Mucosa of descending colon (tissue), 3 donors: ENCODE measurements around the gene SNAPC2. TPM values are rescaled to one million over a fixed set of nuclear protein-coding genes. Genes with fewer than 3 reads are reported as not detected.
A peak's percentile ranks its signal among the peaks of the same experiment; 100 is the strongest.
"Not testable (repeated sequence)": the region's sequence is repeated elsewhere in the genome, so short reads cannot be mapped to it uniquely, and the experiment has no call there.

Experiments
- ATAC-seq: fragments of 200-7000 bp; cut with Tn5 transposase; one replicate; pipeline ENCODE4 v1.9.1; 2020; ENCODE audit warnings: mild to moderate bottlenecking, moderate library complexity
- DNase-seq, 3 donors: peaks; one replicate each; pipeline ENCODE4 v3.0.0-alpha.2; 2020
- H3K36me3 ChIP-seq: fragments of 200-600 bp; one replicate; pipeline ENCODE4 v1.8.0; 2021; ENCODE audit warnings: low read depth, mild to moderate bottlenecking
- H3K4me1 ChIP-seq: fragments of 200-600 bp; one replicate; pipeline ENCODE4 v1.8.0; 2021; ENCODE audit warnings: low read depth, mild to moderate bottlenecking
- H3K4me3 ChIP-seq: fragments of 200-600 bp; one replicate; pipeline ENCODE4 v1.8.0; 2021; ENCODE audit warnings: mild to moderate bottlenecking
- H3K9me3 ChIP-seq: fragments of 200-600 bp; one replicate; pipeline ENCODE4 v1.8.0; 2021; ENCODE audit warnings: mild to moderate bottlenecking
- intact Hi-C, 2 donors: fragments of 100-400 bp; cut with DNase I in 1 of 2; cut with micrococcal nuclease in 1 of 2; formaldehyde crosslinking; loops; one replicate each; pipeline versions ENCODE4 v1.11.0 to v1.11.1; 2022; cut with DNase I, micrococcal nuclease
- total RNA-seq, 3 donors: library from RNA; stranded (reverse); fragmentation: NEBNext Ultra II Directional in 2 of 3; extraction: Animal tissue kit (Norgen Biotek cat#: 25700) in 2 of 3; gene quantifications; one replicate each; pipeline versions ENCODE4 v1.2.1 to v1.2.4, GENCODE V29; 2021 to 2023
- TF ChIP-seq, protein P1 (sequence below): fragments of 200-600 bp; IDR thresholded peaks from one replicate; pipeline ENCODE4 v1.8.0; 2022; ENCODE audit warnings: antibody characterized with exemption, mild to moderate bottlenecking
- donor health status: DM: no; HTN: no; CAD: no; lungs with moderate emphysema.
- donor health status: DM: no; HTN: no; CAD: no.
- donor health status: DM: no; HTN: yes; CAD: no.

Gene SNAPC2
- total RNA-seq, 3 donors from 2014 or later = 10.7 to 22.1 (median 14.7) TPM

DNA sequence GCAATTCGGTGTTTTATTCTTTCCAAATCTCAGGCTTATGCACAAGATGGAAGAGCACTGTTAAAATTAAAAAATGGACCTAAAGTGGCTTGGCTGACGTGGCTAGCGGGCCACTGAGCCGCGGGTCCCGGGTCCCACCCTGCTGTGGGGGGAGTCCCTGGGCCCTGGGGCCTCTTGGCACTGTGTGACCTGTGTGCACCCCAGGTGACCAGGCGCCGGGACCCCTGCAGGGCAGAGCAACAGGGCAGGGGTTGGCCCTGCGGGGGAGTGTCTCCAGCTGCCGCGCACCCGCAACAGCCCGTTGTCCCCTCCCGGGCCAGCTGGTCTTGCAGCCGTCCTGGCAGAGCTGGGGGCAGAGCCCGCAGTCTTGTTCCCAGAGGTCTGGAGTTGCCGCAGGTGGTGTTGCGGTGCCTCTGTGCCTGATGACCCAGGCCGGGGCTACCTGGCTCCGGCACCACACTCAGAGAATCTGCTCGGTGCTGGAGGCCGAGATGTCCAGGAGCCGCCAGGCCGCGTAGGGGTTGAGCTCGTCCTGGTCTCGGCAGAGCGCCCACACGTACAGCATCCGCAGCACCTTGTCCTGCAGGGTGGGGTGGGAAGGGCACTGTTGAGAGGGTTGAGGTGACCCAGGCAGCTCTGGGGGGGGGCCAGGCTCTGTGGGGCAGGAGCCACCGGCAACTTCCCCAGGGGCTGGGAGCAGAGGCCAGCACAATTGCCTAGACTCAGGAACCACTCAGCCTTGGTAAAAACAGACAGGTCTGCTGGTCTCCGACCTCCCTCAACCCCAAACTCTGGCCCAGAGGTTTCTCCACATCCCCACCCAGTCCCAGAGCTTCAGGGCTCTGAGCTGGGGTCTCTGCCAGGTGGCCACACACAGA lies 6.8 kb downstream of the SNAPC2 start:
- H3K4me1 ChIP-seq = peaks cover 12% of the 10 kb centered on the region
- DNase-seq = peak in 2 of 3 donors; percentile 47 to 61
- no peak overlapping the region for H3K4me3 ChIP-seq
- intact Hi-C loops = no loop called here
- H3K36me3 ChIP-seq = no peaks in the 10 kb centered on the region
- no peaks in the 10 kb centered on the region for H3K9me3 ChIP-seq
- TF ChIP-seq, protein P1, sequence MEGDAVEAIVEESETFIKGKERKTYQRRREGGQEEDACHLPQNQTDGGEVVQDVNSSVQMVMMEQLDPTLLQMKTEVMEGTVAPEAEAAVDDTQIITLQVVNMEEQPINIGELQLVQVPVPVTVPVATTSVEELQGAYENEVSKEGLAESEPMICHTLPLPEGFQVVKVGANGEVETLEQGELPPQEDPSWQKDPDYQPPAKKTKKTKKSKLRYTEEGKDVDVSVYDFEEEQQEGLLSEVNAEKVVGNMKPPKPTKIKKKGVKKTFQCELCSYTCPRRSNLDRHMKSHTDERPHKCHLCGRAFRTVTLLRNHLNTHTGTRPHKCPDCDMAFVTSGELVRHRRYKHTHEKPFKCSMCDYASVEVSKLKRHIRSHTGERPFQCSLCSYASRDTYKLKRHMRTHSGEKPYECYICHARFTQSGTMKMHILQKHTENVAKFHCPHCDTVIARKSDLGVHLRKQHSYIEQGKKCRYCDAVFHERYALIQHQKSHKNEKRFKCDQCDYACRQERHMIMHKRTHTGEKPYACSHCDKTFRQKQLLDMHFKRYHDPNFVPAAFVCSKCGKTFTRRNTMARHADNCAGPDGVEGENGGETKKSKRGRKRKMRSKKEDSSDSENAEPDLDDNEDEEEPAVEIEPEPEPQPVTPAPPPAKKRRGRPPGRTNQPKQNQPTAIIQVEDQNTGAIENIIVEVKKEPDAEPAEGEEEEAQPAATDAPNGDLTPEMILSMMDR = no peak
- ATAC-seq = no peak

DNA sequence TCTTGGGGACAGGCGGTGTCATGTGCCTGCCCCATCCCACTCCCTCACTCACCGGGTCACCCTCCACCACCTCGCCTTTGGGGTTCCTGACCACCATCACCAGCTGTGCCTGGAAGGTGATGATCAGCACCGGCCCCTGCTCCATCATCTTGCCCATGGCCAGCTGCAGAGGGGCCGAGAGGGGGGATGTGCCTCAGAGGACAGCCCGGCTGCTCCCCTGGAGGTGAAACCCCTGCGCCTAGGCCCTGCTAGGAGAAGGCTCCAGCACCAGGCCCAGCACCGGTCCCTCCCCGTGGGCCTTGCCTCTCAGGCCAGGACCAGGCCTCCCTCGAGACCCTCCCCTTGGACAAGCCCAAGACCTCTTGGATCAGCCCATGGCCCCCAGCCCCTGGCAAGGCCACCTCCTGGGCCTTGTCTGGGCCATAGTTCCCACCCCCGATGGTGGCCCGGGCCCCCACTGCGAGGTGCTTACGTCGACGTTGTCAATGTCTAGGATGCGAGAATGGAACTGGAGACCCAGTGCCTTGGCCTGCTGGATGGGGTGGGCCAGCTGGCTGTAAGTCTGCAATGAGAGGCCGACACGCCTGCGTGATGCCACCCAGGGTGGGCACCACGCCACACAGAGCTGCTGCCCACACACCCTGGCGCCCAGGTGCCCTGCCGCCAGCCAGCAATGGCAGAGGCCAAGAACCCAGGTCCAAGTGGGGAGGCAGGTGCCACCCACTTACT lies 7.6 kb downstream of the SNAPC2 start:
- Histone ChIP-seq H3K9me3 (no peaks in the 10 kb centered on the region), H3K4me3 (no peak overlapping the region), H3K36me3 (no peaks in the 10 kb centered on the region), H3K4me1 (peaks cover 10% of the 10 kb centered on the region)
- ATAC-seq (no peak), DNase-seq (peak in 2 of 3 donors; percentile 34 to 56)
- intact Hi-C loops = no loop called here
- TF ChIP-seq, protein P1 = no peak

DNA sequence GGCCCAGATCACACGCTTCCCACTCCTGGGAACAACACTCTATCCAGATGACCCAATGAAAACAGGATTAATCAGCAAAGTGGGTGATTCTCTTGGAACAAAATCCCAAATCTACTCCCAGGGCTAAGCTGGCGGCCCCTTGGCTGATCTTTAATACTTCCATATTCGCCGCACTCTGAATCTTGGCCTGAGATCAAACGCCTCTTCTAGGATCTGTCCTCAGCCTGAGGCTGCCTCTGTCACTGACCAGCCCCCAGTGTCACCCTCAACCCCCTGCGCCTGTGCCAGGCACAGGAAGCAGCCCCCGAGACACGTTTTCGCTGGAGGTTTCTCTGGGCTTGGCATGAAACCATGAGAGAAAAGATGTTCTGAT lies 8.2 kb downstream of the SNAPC2 start:
- intact Hi-C loops = no loop called here
- H3K4me3 ChIP-seq = no peak overlapping the region
- TF ChIP-seq, protein P1 = no peak
- no peaks in the 10 kb centered on the region for H3K9me3 ChIP-seq
- H3K4me1 ChIP-seq = peaks cover 10% of the 10 kb centered on the region
- H3K36me3 ChIP-seq = no peaks in the 10 kb centered on the region
- ATAC-seq (no peak), DNase-seq (no peak)

DNA sequence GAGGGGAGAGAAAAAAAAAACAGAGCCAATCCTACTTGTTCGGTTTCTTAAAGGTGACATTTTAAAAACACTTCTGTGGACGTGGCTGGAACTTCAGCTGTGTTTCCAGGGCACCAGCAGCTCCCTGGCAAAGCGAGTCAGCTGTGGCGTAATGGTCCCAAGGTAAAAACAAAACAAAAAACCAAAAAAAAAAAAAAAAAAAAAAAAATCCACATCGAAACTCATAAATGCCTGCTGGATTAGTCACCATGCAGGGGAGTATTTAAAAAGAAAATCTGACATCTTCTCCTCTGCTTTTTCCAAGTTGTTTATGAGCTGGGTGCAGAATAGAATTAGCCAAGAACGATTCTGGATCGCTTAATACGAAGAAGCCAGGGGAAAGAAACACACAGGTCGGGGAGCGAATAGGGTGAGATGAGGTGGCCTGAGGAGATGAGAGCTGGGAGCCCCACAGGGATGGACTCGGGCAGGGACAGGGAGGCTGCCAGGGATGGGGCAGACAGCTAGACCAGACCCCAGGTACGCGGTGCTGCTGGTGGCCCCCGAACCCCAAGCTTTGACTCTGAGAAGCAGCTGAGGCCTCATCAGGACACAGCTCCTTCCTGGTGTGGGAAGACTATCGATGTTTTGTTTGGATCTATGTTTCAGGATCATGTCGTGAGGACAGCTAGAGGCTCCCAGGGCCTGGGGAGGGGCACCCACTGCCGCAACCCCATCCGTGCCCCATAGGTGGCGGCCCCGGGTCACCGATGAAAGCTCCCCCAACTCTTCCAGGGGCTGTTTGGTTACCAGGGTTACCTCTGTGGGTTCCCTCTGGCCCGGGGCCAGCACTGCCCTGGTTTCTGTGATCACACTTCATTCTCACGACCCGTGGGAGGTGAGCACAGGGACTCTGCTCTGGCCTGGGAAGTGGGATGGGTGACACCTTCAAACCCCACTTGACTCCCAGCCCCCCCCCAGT lies 8.9 kb downstream of the SNAPC2 start:
- Histone ChIP-seq H3K9me3 (no peaks in the 10 kb centered on the region), H3K36me3 (no peaks in the 10 kb centered on the region), H3K4me3 (no peak overlapping the region), H3K4me1 (peaks cover 10% of the 10 kb centered on the region)
- DNase-seq (peak in 2 of 3 donors; percentile 57 to 61), ATAC-seq (peak; percentile 6)
- TF ChIP-seq, protein P1 = no peak
- intact Hi-C loops = no loop called here

DNA sequence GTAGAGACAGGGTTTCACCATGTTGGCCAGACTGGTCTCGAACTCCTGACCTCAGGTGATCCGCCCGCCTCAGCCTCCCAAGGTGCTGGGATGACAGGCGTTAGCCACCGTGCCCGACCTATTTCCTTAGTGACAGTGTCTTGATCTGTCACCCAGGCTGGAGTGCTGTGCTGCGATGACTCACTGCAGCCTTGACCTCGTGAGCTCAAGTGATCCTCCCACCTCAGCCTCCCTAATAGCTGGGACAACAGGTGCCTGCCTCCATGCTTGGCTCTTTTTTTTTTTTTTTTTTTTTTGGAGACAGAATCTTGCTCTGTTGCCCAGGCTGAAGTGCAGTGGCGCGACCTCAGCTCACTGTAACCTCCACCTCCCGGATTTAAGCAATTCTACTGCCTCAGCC lies 9.9 kb downstream of the SNAPC2 start:
- H3K36me3 ChIP-seq, H3K4me3 ChIP-seq, H3K9me3 ChIP-seq, H3K4me1 ChIP-seq, intact Hi-C loops: not testable (repeated sequence)
- ATAC-seq = peak; percentile 11
- DNase-seq = peak in 1 of 3 donors; percentile 21
